Measurements from ENCODE around the gene OOSP4B.
"Not testable (repeated sequence)": the region's sequence is repeated elsewhere in the genome, so short reads cannot be mapped to it uniquely, and the experiment has no call there.

DNA sequence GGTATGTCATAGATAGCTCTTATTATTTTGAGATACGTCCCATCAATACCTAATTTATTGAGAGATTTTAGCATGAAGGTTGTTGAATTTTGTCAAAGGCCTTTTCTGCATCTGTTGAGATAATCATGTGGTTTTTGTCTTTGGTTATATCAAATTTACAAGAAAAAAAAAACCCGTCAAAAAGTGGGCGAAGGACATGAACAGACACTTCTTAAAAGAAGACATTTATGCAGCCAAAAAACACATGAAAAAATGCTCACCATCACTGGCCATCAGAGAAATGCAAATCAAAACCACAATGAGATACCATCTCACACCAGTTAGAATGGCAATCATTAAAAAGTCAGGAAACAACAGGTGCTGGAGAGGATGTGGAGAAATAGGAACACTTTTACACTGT lies 33.9 kb downstream of the OOSP4B start:
- TF ChIP-seq EZH2phosphoT487 (IDR thresholded peaks at IDR 0.05; ENCODE audit: insufficient read depth, low read depth); EZH2 (IDR thresholded peaks at IDR 0.05; ENCODE audit: insufficient read depth, poor library complexity, severe bottlenecking): not testable (repeated sequence)
